Panc1 (cell line): Measurements from ENCODE around the gene TTC28.

Experiments used
- CTCF ChIP-seq: fragments of 450-650 bp; IDR thresholded peaks from 2 replicates; pipeline ENCODE4 v1.5.1; 2017; ENCODE audit warnings: mild to moderate bottlenecking
- POLR2AphosphoS5 ChIP-seq: IDR thresholded peaks from 2 replicates; pipeline ENCODE4 v1.6.1; 2012; ENCODE audit warnings: mild to moderate bottlenecking, low read depth, low read length, moderate library complexity
- REST ChIP-seq, 2 experiments: IDR thresholded peaks; 2 replicates each; pipeline ENCODE4 v1.6.1; 2011 to 2012; ENCODE audit warnings: low read depth in 2 of 2, control low read depth in 1 of 2, low read length in 1 of 2, mild to moderate bottlenecking in 1 of 2, moderate library complexity in 1 of 2; ENCODE audit not compliant: insufficient read depth in 1 of 2
- SIN3A ChIP-seq: IDR thresholded peaks from 2 replicates; pipeline ENCODE4 v1.6.1; 2012; ENCODE audit warnings: low read depth, mild to moderate bottlenecking, low read length, moderate library complexity, borderline replicate concordance; ENCODE audit not compliant: insufficient read depth

- TF ChIP-seq CTCF (no peak), POLR2AphosphoS5 (no peak), SIN3A (no peak), REST (IDR thresholded peaks at IDR 0.05; ENCODE audit: insufficient read depth in 1 of 2, low read depth in 2 of 2, low read length in 1 of 2) (no peak)
Observed at GRCh38 chr22:28220626-28221363, 458.8 kb downstream of the TTC28 start.
